ENCODE data around the gene ZDHHC13.

Gene ZDHHC13

DNA sequence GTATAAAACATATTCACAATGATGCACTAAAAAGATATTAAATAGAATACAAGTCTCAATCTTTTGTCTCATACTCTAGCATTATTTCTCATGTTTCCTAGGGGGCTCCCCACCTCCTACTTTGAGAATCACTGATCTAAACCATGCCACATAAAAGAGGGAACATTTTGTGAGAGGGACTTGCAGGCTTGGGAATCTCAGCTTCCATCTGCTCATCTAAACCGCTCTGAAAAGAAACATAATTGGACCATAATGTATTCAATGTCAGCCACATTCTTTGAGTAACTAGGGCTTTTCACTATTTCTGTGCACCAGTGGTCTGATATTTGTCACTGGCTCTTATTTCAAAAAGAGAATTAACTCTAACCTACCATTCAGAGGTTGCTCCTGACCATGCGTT lies 91.2 kb downstream of the ZDHHC13 start:
- no peak for DNase-seq (ENCODE audit: low read depth in 2 of 2)

DNA sequence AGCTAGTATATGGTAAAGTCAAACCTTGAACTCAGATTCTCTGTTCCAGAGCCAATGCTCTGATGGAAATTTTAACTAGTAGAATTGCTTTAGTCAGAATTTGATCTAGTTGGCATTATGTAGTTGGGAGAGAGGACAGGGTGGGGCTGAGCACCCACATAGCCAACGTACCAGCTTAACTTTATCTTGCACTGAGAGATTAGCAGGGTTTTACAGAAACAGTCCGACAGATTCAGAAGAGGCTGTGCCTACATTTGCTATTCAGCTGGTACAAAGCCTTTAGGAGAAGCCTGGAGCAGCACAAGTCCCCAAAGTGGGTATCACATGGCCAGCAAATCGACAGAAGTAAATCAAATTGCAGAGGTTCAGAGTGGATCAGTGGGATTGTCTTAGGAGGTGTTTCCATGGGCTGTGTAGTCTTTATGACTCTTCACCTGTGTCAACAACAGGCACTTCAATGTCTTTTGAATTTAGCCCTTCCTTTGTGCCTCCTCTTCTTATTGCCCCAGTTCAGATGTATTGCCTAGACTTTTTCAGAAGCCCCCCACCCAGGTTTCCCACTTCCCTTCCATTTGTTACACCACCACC lies 92.1 kb downstream of the ZDHHC13 start:
- DNase-seq (ENCODE audit: low read depth in 2 of 2) = no peak

GRCh38 chr11:19209617-19210370 lies 92.8 kb downstream of the ZDHHC13 start:
- DNase-seq (ENCODE audit: low read depth in 2 of 2) = no peak

DNA sequence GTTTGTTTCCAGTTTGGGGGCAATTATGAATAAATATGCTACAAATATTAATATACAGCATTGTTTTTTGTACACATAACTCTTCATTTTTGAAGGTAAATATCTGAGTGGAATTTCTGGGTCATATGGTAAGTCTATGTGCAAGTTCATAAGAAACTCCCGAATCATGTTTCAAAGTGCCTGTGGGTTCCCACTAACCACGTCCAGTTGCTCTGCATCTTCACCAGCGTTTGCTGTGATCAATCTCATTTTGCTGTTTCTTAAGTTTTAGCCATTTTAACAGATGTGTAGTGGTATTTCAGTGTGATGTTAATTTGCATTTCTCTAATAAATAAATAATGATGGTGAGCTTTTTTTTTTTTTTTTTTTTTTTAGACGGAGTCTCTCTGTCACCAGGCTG lies 99.1 kb downstream of the ZDHHC13 start:
- DNase-seq (ENCODE audit: low read depth in 2 of 2) = no peak

- DNase-seq (ENCODE audit: low read depth in 2 of 2) = no peak
These were observed 99.9 kb downstream of the ZDHHC13 start for GRCh38 chr11:19216709-19217374.

DNA sequence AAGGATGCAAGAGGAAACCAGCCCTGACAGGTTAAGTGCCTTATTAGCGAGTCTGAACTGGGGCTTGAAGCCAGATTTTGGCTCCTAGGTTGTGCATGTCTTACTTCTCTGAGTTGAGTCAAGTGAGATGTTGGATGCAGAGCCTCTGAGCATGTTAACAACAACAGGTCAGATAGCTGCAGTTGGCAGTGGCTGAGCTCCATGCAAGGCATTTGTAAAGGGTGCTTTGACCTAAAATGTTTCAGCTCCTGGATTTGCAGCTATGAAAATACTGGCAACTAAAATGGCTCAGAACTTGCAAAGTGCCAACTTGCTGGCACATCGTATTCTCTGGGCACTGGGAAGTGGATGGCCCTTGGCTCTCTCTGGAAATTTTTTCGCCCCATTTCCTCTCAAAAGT lies 101.2 kb downstream of the ZDHHC13 start:
- no peak for DNase-seq (ENCODE audit: low read depth in 2 of 2)

DNA sequence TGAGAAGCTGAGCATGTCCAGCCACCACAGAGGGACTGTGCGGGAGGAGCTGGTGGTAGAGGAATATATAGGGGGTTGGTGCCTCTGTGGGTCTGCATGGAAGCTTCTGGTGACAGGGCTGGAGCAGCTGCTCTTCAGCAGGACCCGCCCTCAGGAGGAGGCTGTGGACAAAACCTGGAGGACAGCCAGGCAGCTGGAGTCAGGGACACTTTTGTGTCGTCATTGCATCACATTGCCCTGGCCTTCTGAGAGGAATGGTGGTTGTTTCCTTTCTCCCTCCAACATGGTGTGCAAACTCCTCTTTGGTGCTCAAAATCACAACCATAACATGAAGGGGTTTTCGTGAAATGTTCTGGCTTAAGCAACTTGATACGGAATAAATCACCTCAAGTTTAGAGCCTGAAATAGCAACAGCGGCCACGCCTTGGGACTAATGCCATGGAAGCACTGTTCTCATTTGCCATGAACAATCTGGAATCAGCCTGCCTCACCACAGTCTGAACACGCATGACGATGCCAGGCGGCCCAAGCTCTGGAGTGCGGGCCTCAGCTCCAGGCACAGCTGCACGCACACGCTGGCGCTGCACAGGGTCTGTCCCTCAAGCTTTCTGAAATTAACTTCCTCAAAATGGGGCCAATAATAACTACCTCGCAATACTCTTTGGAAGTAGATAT lies 102.0 kb downstream of the ZDHHC13 start:
- DNase-seq (ENCODE audit: low read depth in 2 of 2) = no peak

DNA sequence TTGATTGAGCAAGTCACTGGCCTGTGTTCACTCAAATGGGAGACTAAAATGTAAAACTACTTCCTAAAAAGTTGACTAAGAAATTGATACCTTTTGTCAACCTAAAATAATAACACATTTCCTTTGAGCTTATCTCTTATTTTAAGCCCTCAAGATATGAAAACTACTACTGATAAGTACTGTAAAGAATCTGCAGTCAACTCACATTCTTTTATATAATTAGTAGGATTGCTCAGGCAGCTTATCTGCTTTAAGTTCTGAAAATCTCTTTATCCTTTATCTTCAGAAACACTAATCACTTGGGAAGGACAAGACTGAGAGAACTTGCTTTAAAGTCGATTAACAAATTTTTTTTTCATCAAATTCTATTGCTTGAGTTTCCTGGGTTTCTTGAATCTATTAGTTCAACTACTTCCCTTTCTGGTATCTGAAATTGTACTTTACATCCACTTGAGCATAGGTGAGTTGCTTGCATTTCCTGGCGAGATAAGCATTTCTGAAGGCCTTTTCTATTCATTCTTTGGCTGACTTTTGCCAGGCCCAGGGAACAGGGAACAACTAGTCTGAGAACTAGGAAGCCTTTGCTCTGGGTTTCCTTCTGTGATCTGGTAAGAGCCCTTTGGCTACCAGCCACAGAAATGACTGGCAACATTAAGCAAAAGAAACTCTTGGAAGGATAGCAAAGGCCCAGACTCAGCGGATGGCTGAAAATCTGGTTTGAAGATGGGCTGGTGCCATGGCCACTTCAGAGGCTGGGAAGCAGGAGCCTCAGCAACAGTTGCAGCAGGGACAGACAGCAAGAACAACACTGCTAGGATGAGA lies 104.1 kb downstream of the ZDHHC13 start:
- no peak for DNase-seq (ENCODE audit: low read depth in 2 of 2)

DNA sequence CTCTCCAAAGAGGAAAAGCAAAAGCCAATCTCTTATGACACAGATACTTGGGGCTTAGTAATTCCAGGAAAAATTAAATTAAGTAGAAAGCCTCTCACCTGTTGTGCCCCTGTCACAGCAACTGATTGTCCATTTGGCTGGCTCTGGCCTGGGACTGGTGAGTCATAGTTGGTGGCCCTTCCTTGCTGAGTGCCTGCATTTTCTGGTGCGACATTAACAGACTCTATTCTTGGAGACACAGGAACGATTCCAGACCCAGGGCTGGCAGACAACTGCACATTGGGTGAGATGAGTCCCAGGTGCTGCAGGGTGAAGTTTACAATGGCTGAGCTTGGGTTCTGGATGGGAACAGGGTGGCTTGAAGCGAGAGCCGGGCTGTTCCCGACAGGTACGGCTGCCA lies 108.2 kb downstream of the ZDHHC13 start:
- DNase-seq (ENCODE audit: low read depth in 2 of 2) = no peak

GRCh38 chr11:19225581-19225980 lies 108.6 kb downstream of the ZDHHC13 start:
- no peak for DNase-seq (ENCODE audit: low read depth in 2 of 2)

All from stimulated activated CD4-positive, alpha-beta T cell treated with anti-CD3 and anti-CD28 coated beads, Interleukin-12 subunit alpha, Interleukin-12 subunit beta, amount 100 ng/mL, for 24 hours (primary cell).